Mucosa of descending colon (tissue), 3 donors: ENCODE results near the gene SCFD2. TPM values are rescaled to one million over a fixed set of nuclear protein-coding genes. Genes with fewer than 3 reads are reported as not detected.
A peak's percentile ranks its signal among the peaks of the same experiment; 100 is the strongest.

Experiments used
- ATAC-seq: fragments of 200-7000 bp; cut with Tn5 transposase; one replicate; pipeline ENCODE4 v1.9.1; 2020; ENCODE audit warnings: mild to moderate bottlenecking, moderate library complexity
- DNase-seq, 3 donors: peaks; one replicate each; pipeline ENCODE4 v3.0.0-alpha.2; 2020
- H3K36me3 ChIP-seq: fragments of 200-600 bp; one replicate; pipeline ENCODE4 v1.8.0; 2021; ENCODE audit warnings: low read depth, mild to moderate bottlenecking
- H3K4me1 ChIP-seq: fragments of 200-600 bp; one replicate; pipeline ENCODE4 v1.8.0; 2021; ENCODE audit warnings: low read depth, mild to moderate bottlenecking
- H3K4me3 ChIP-seq: fragments of 200-600 bp; one replicate; pipeline ENCODE4 v1.8.0; 2021; ENCODE audit warnings: mild to moderate bottlenecking
- H3K9me3 ChIP-seq: fragments of 200-600 bp; one replicate; pipeline ENCODE4 v1.8.0; 2021; ENCODE audit warnings: mild to moderate bottlenecking
- CTCF ChIP-seq: fragments of 200-600 bp; IDR thresholded peaks from one replicate; pipeline ENCODE4 v1.8.0; 2022; ENCODE audit warnings: antibody characterized with exemption, mild to moderate bottlenecking
- intact Hi-C, 2 donors: fragments of 100-400 bp; cut with DNase I in 1 of 2; cut with micrococcal nuclease in 1 of 2; formaldehyde crosslinking; loops; one replicate each; pipeline versions ENCODE4 v1.11.0 to v1.11.1; 2022; cut with DNase I, micrococcal nuclease
- total RNA-seq, 3 donors: library from RNA; stranded (reverse); fragmentation: NEBNext Ultra II Directional in 2 of 3; extraction: Animal tissue kit (Norgen Biotek cat#: 25700) in 2 of 3; gene quantifications; one replicate each; pipeline versions ENCODE4 v1.2.1 to v1.2.4, GENCODE V29; 2021 to 2023
- donor health status: DM: no; HTN: no; CAD: no; lungs with moderate emphysema.
- donor health status: DM: no; HTN: no; CAD: no.
- donor health status: DM: no; HTN: yes; CAD: no.

Gene SCFD2
- total RNA-seq, 3 donors from 2014 or later = 11.7 to 17.2 (median 16.0) TPM

- Histone ChIP-seq H3K9me3 (no peaks in the 10 kb centered on the region), H3K4me1 (no peaks in the 10 kb centered on the region), H3K36me3 (no peaks in the 10 kb centered on the region), H3K4me3 (no peak overlapping the region)
- no peak for TF ChIP-seq CTCF
- ATAC-seq (no peak), DNase-seq (no peak)
- intact Hi-C loops = no loop called here
Measured at GRCh38 chr4:52912608-52913007, 453.3 kb downstream of the SCFD2 start.

- H3K36me3 ChIP-seq = no peaks in the 10 kb centered on the region
- no peaks in the 10 kb centered on the region for H3K4me1 ChIP-seq
- no peaks in the 10 kb centered on the region for H3K9me3 ChIP-seq
- peak; percentile 59 to 91 (median 70) for DNase-seq
- intact Hi-C loops = no loop called here
- H3K4me3 ChIP-seq = no peak overlapping the region
- ATAC-seq = peak; percentile 86
- peak; percentile 64 for TF ChIP-seq CTCF
Measured at GRCh38 chr4:52911684-52912294, 454.1 kb downstream of the SCFD2 start.

GRCh38 chr4:52910115-52910514 lies 455.7 kb downstream of the SCFD2 start:
- DNase-seq = no peak

GRCh38 chr4:52907510-52907909 lies 458.4 kb downstream of the SCFD2 start:
- Histone ChIP-seq H3K36me3 (no peaks in the 10 kb centered on the region), H3K4me3 (no peak overlapping the region), H3K9me3 (no peaks in the 10 kb centered on the region), H3K4me1 (no peaks in the 10 kb centered on the region)
- ATAC-seq (no peak), DNase-seq (no peak)
- TF ChIP-seq CTCF = no peak
- intact Hi-C loops = no loop called here

More at GRCh38 chr4:52910115-52910514, 455.7 kb downstream of the SCFD2 start:
- Histone ChIP-seq H3K36me3 (no peaks in the 10 kb centered on the region), H3K4me3 (no peak overlapping the region), H3K4me1 (no peaks in the 10 kb centered on the region), H3K9me3 (no peaks in the 10 kb centered on the region)
- no peak for ATAC-seq
- TF ChIP-seq CTCF = no peak
- intact Hi-C loops = no loop called here

- TF ChIP-seq CTCF = no peak
- no peaks in the 10 kb centered on the region for H3K4me1 ChIP-seq
- H3K9me3 ChIP-seq = no peaks in the 10 kb centered on the region
- DNase-seq (no peak), ATAC-seq (no peak)
- H3K4me3 ChIP-seq = no peak overlapping the region
- no peaks in the 10 kb centered on the region for H3K36me3 ChIP-seq
- intact Hi-C loops = no loop called here
Measured at GRCh38 chr4:52904421-52904820, 461.4 kb downstream of the SCFD2 start.

- Histone ChIP-seq H3K4me1 (no peaks in the 10 kb centered on the region), H3K36me3 (no peaks in the 10 kb centered on the region), H3K4me3 (no peak overlapping the region), H3K9me3 (no peaks in the 10 kb centered on the region)
- intact Hi-C loops = no loop called here
- TF ChIP-seq CTCF = no peak
- DNase-seq (no peak), ATAC-seq (no peak)
Measured at GRCh38 chr4:52903273-52903672, 462.6 kb downstream of the SCFD2 start.
